Endothelial cell of umbilical vein (primary cell): ENCODE data around the gene CUBN. TPM values are rescaled to one million over a fixed set of nuclear protein-coding genes. Genes with fewer than 3 reads are reported as not detected.

ENCODE experiments used
- BruUV-seq: library from RNA; stranded (reverse); fragments of 400-500 nt; replicated peaks from 2 replicates; lab custom pipeline; 2021; lab: Mats Ljungman, UMichigan
- CTCF ChIA-PET: fragments of 300-600, 350-600 bp; sonication (Branson Sonifier 250); formaldehyde crosslinking; loops from one replicate; lab custom pipeline; 2021; ENCODE audit warnings: antibody characterized with exemption, inconsistent platforms; lab: Charles Lee
- POLR2A ChIA-PET: fragments of 300-600, 350-600 bp; sonication (Branson Sonifier 250); formaldehyde crosslinking; loops from one replicate; lab custom pipeline; 2021; ENCODE audit warnings: antibody characterized with exemption, inconsistent platforms; lab: Charles Lee
- DNase-seq: peaks from one replicate; pipeline ENCODE4 v3.0.0-alpha.2; 2011; ENCODE audit warnings: low read depth, low spot score
- FAIRE-seq: peaks from 2 replicates; lab custom pipeline; 2011; peaks lifted over from hg19 to GRCh38; lab: Jason Lieb, UNC
- H2AFZ ChIP-seq: 2 replicates; pipeline ENCODE4 v1.6.0; 2012; ENCODE audit warnings: low read depth, low read length, control low read depth, inconsistent platforms
- H3K27ac ChIP-seq: 2 replicates; pipeline ENCODE4 v1.5.1; 2011; ENCODE audit warnings: low read depth, mild to moderate bottlenecking, control low read depth, low read length, moderate library complexity; ENCODE audit not compliant: insufficient read depth
- H3K27me3 ChIP-seq, 2 experiments: 2 replicates each; pipeline versions ENCODE4 v1.6.0 to v1.6.1; 2011; ENCODE audit warnings: low read length in 2 of 2, mixed read lengths in 1 of 2; ENCODE audit not compliant: control insufficient read depth in 2 of 2, insufficient read depth in 2 of 2
- H3K36me3 ChIP-seq, 2 experiments: 2 replicates in 1 of 2; 3 replicates in 1 of 2; pipeline ENCODE4 v1.5.1; 2011; ENCODE audit warnings: low read length in 2 of 2, mild to moderate bottlenecking in 1 of 2, moderate library complexity in 1 of 2; ENCODE audit not compliant: control insufficient read depth in 2 of 2, insufficient read depth in 2 of 2; ENCODE audit errors: extremely low read depth in 1 of 2
- H3K4me1 ChIP-seq: 3 replicates; pipeline ENCODE4 v1.5.1; 2011; ENCODE audit warnings: mild to moderate bottlenecking, low read length; ENCODE audit not compliant: control insufficient read depth, insufficient read depth; ENCODE audit errors: extremely low read depth
- H3K4me2 ChIP-seq: 2 replicates; pipeline ENCODE4 v1.6.1; 2011; ENCODE audit warnings: low read length, control low read depth, mixed read lengths; ENCODE audit not compliant: insufficient read depth
- H3K4me3 ChIP-seq, 3 experiments: fragments of 200-600 bp in 1 of 3; sonication (generic), shearing (Covaris generic) in 1 of 3; replicated peaks in 1 of 3; 2 replicates each; pipeline ENCODE4 v1.5.1; 2011 to 2016; ENCODE audit warnings: control low read depth in 3 of 3, low read length in 3 of 3, mild to moderate bottlenecking in 2 of 3, inconsistent platforms in 1 of 3, low read depth in 1 of 3, moderate library complexity in 1 of 3; ENCODE audit not compliant: insufficient read depth in 1 of 3
- H3K79me2 ChIP-seq: 2 replicates; pipeline ENCODE4 v1.6.0; 2012; ENCODE audit warnings: low read length, inconsistent platforms; ENCODE audit not compliant: control insufficient read depth, insufficient read depth
- H3K9ac ChIP-seq: replicated peaks from 2 replicates; pipeline ENCODE3; 2011; ENCODE audit warnings: low read length, control low read depth; ENCODE audit not compliant: insufficient read depth; ENCODE audit errors: extremely low read depth
- H3K9me1 ChIP-seq: replicated peaks from 3 replicates; pipeline ENCODE4 v1.6.0; 2011; ENCODE audit warnings: mild to moderate bottlenecking, low read length; ENCODE audit not compliant: control insufficient read depth, insufficient read depth; ENCODE audit errors: extremely low read depth
- H3K9me3 ChIP-seq: replicated peaks from 2 replicates; pipeline ENCODE4 v1.5.1; 2012; ENCODE audit warnings: low read length, inconsistent platforms; ENCODE audit not compliant: control insufficient read depth, insufficient read depth
- H4K20me1 ChIP-seq: replicated peaks from 2 replicates; pipeline ENCODE3; 2011; ENCODE audit warnings: mild to moderate bottlenecking, low read length; ENCODE audit not compliant: control insufficient read depth, insufficient read depth; ENCODE audit errors: extremely low read depth
- CTCF ChIP-seq, 2 donors: IDR thresholded peaks; 1 replicate in 1 of 2; 2 replicates in 1 of 2; pipeline ENCODE4 v1.5.1; 2011; ENCODE audit warnings: low read length in 2 of 2, mild to moderate bottlenecking in 2 of 2, moderate library complexity in 2 of 2, control low read depth in 1 of 2, inconsistent platforms in 1 of 2, low read depth in 1 of 2; ENCODE audit not compliant: insufficient read depth in 1 of 2; ENCODE audit errors: extremely low read depth in 1 of 2
- GATA2 ChIP-seq: IDR thresholded peaks from 2 replicates; pipeline ENCODE4 v1.7.0; 2011; ENCODE audit warnings: low read depth, mild to moderate bottlenecking, moderate library complexity, mixed read lengths, low read length; ENCODE audit not compliant: insufficient read length, insufficient read depth
- JUN ChIP-seq: IDR thresholded peaks from 2 replicates; pipeline ENCODE4 v1.6.1; 2011; ENCODE audit warnings: borderline replicate concordance, low read depth; ENCODE audit not compliant: insufficient read length, insufficient read depth
- POLR2A ChIP-seq: IDR thresholded peaks from 2 replicates; pipeline ENCODE4 v1.6.1; 2012; ENCODE audit warnings: low read depth, mild to moderate bottlenecking, control low read depth, low read length
- POLR2AphosphoS5 ChIP-seq: IDR thresholded peaks from 2 replicates; pipeline ENCODE4 v1.6.1; 2012; ENCODE audit warnings: low read depth, mild to moderate bottlenecking, control low read depth, low read length, moderate library complexity; ENCODE audit not compliant: insufficient read depth
- dilution Hi-C: fragments of 300-500 bp; cut with MboI; formaldehyde crosslinking; loops from one replicate; pipeline ENCODE4 v1.15.0; 2019; ENCODE audit warnings: low sequenced_read_pairs; ENCODE audit not compliant: extremely low pct_ligation_motif_present
- intact Hi-C: fragments of 100-400 bp; cut with micrococcal nuclease; formaldehyde crosslinking; loops from one replicate; pipeline ENCODE4 v1.10.0; 2022
- polyA plus RNA-seq, 4 experiments: library from polyadenylated mRNA; depleted of rRNA in 3 of 4; stranded (reverse) in 3 of 4; unstranded in 1 of 4; fragments of >200 nt; gene quantifications; 2 replicates each; pipeline versions ENCODE4 v1.2.1 to v1.2.3, GENCODE V29; 2011 to 2012; ENCODE audit warnings: missing spikeins in 1 of 4
- total RNA-seq: library from RNA; stranded (reverse); gene quantifications from 2 replicates; pipeline ENCODE4 v1.2.3, GENCODE V29; 2021
- TF ChIP-seq, protein P1 (sequence below): IDR thresholded peaks from 2 replicates; pipeline ENCODE4 v1.6.1; 2011; ENCODE audit not compliant: insufficient read depth, insufficient read length

Gene CUBN
- total and polyA plus RNA-seq, 2 donors (not counting 3 experiments of a cell fraction or from before 2014, with no cell fraction given), result 2.7 to 4.6 TPM

DNA sequence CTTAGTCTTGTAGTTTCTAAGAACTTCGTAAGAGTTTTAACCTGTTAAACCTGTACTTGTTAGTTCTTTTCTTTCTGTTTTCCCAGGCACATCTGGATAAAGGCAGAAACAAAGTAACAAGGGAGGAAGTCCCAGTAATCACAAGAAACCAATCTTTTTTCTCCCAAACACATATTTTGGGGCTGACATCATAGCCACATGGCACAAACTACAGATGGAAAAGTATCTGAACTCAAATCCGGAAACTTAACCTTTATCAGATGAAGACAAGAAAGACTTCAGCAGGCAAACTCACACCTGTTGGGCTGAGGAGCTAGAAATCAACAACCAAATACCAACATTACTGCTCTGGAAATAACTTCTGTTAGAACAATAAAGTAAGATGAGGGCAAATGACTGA lies 67.1 kb downstream of the CUBN start:
- no peaks in the 10 kb centered on the region for H4K20me1 ChIP-seq
- H3K4me1 ChIP-seq, result peaks cover 71% of the 10 kb centered on the region
- TF ChIP-seq, protein P1, sequence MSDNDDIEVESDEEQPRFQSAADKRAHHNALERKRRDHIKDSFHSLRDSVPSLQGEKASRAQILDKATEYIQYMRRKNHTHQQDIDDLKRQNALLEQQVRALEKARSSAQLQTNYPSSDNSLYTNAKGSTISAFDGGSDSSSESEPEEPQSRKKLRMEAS, result peak; percentile 33
- TF ChIP-seq POLR2AphosphoS5 (peak; percentile 35), POLR2A (peak; percentile 35), CTCF (IDR thresholded peaks at IDR 0.05; ENCODE audit: extremely low read depth in 1 of 2, insufficient read depth in 1 of 2, low read depth in 1 of 2, low read length in 2 of 2) (no peak), JUN (peak; percentile 92), GATA2 (peak; percentile 91)
- intact Hi-C loops, result loop anchor here (1.0 to 5.0 kb wide), 13 partner anchors 33 to 230 kb away; partner anchors contain the start of genes TRDMT1 and VIM
- peak overlapping the region; percentile 97 for H3K9ac ChIP-seq
- no peaks in the 10 kb centered on the region for H3K79me2 ChIP-seq
- no peaks in the 10 kb centered on the region for H3K27me3 ChIP-seq
- DNase-seq (peak; percentile 92), FAIRE-seq (no peak)
- H3K4me2 ChIP-seq, result peak overlapping the region; percentile 93
- dilution Hi-C loops, result no loop called here
- H3K9me1 ChIP-seq, result no peaks in the 10 kb centered on the region
- POLR2A ChIA-PET, result interaction anchor here (0.5 to 2.7 kb wide), 9 partner anchors 13 to 167 kb away, joined by 3 to 10 read pairs (median 5); partner anchors contain the start of gene TRDMT1
- peak overlapping the region; percentile 100 for H3K27ac ChIP-seq
- no peaks in the 10 kb centered on the region for H3K9me3 ChIP-seq
- no peak overlapping the region for H2AFZ ChIP-seq
- H3K36me3 ChIP-seq, result no peaks in the 10 kb centered on the region
- CTCF ChIA-PET, result interaction anchor here (0.8 to 2.7 kb wide), 14 partner anchors 13 to 210 kb away, joined by 3 to 18 read pairs (median 4); partner anchors contain the start of gene VIM
- peak overlapping the region in 1 of 3 experiments; percentile 45 for H3K4me3 ChIP-seq
- BruUV-seq, result TSS peak; percentile 46
